Measurements from ENCODE around the gene MMEL1.

MMEL1 gene

GRCh38 chr1:2540816-2541492 lies 91.9 kb downstream of the MMEL1 start:
- Histone ChIP-seq H3K27ac (ENCODE audit: low read depth, low read length) (no peak overlapping the region), H3K9me3 (ENCODE audit: insufficient read depth, low read depth, low read length) (no peaks in the 10 kb centered on the region), H3K36me3 (ENCODE audit: insufficient read depth, low read length) (no peaks in the 10 kb centered on the region), H3K27me3 (ENCODE audit: insufficient read depth, low read length) (peaks cover 40% of the 10 kb centered on the region), H3K4me3 (ENCODE audit: low read length) (peak overlapping the region; percentile 29; the same call in 1 of the 2 replicates), H3K9ac (ENCODE audit: low read depth, low read length) (no peak overlapping the region), H3K4me1 (ENCODE audit: insufficient read depth, low read length) (peaks cover 25% of the 10 kb centered on the region)
- 11% methylated on average over 38 of the region's 39 CpGs for WGBS

All from HUES64 (cell line).